ENCODE measurements around the gene GGNBP2. TPM values are rescaled to one million over a fixed set of nuclear protein-coding genes. Genes with fewer than 3 reads are reported as not detected.

GGNBP2 gene
- total and polyA plus RNA-seq, 2 of the 8 experiments (the other 6 are each of a cell fraction or from before 2014, with no cell fraction given): 29.2 to 35.8 TPM

GRCh38 chr17:36542755-36543154 is 2.0 kb upstream of the GGNBP2 start:
- POLR2A ChIA-PET (ENCODE audit: partially characterized antibody): interaction anchor here (0.9 to 1.8 kb wide), 3 partner anchors 9 to 51 kb away, joined by 3 to 4 read pairs (median 3); partner anchors contain the start of genes MYO19 and PIGW
- CTCF ChIA-PET (ENCODE audit: partially characterized antibody): no interaction called here
- Histone ChIP-seq H2AFZ (ENCODE audit: low read length) (no peak overlapping the region), H3K27ac (ENCODE audit: low read depth, low read length) (no peak overlapping the region), H4K20me1 (replicated peaks in 1 of 2; ENCODE audit: control insufficient read depth in 1 of 2, insufficient read depth in 2 of 2, low read length in 2 of 2) (peaks cover 0 to 3% of the 10 kb centered on the region in 2 experiments), H3K79me1 (ENCODE audit: low read depth, low read length) (peaks cover 6% of the 10 kb centered on the region), H3K27me3 (replicated peaks in 1 of 4; ENCODE audit: control insufficient read depth in 3 of 4, extremely low read depth in 1 of 4, insufficient read depth in 3 of 4, low read length in 3 of 4) (no peaks in the 10 kb centered on the region), H2BK15ac (ENCODE audit: low read length) (no peak overlapping the region), H2BK12ac (ENCODE audit: low read depth, low read length) (no peak overlapping the region), H3K23me2 (ENCODE audit: low read depth, low read length) (peaks cover 12% of the 10 kb centered on the region), H3K23ac (ENCODE audit: insufficient read length) (no peak overlapping the region), H3K56ac (replicated peaks; ENCODE audit: insufficient read length, low read depth, low read length) (no peak overlapping the region), H3K4me3 (ENCODE audit: extremely low read depth in 1 of 4, insufficient read depth in 2 of 4, low read depth in 3 of 4, low read length in 4 of 4) (no peak overlapping the region), H4K8ac (ENCODE audit: extremely low read depth, insufficient read depth, low read length) (no peak overlapping the region), H3K14ac (ENCODE audit: insufficient read length) (no peak overlapping the region), H3K36me3 (ENCODE audit: control insufficient read depth in 2 of 4, insufficient read depth in 4 of 4, low read length in 3 of 4) (peaks cover 0 to 7% (median 2%) of the 10 kb centered on the region in 4 experiments; a peak in 3 of 8 replicates), H3K4me2 (ENCODE audit: insufficient read depth in 1 of 2, low read depth in 2 of 2, low read length in 2 of 2) (no peak overlapping the region), H3K9ac (replicated peaks in 1 of 4; ENCODE audit: extremely low read depth in 1 of 4, low read depth in 3 of 4, low read length in 3 of 4) (no peak overlapping the region), H2BK120ac (replicated peaks; ENCODE audit: low read depth, low read length) (no peak overlapping the region), H3K4ac (replicated peaks; ENCODE audit: insufficient read length, low read depth, low read length) (no peak overlapping the region), H2BK20ac (ENCODE audit: low read length) (no peak overlapping the region), H4K5ac (ENCODE audit: insufficient read length, low read depth, low read length) (no peak overlapping the region), H2AK5ac (ENCODE audit: low read depth, low read length) (no peak overlapping the region), H3K79me2 (ENCODE audit: control insufficient read depth in 1 of 2, insufficient read depth in 2 of 2, low read length in 2 of 2) (peaks cover 4 to 26% of the 10 kb centered on the region in 2 experiments; a peak in 3 of 4 replicates), H3K4me1 (replicated peaks in 1 of 4; ENCODE audit: control insufficient read depth in 3 of 4, insufficient read depth in 4 of 4, low read length in 3 of 4) (peaks cover 0 to 5% (median under 1%) of the 10 kb centered on the region in 4 experiments; a peak in 2 of 7 replicates), H2BK5ac (ENCODE audit: low read depth, low read length) (no peak overlapping the region), H4K91ac (replicated peaks; ENCODE audit: insufficient read length, low read length) (no peak overlapping the region), H3K18ac (ENCODE audit: extremely low read depth, low read length) (no peak overlapping the region), H3K9me3 (ENCODE audit: insufficient read depth in 2 of 2, low read depth in 1 of 2, low read length in 1 of 2) (no peaks in the 10 kb centered on the region)
- 86% methylated on average over 15 of the region's 15 CpGs; no CpG with 5 or more reads in 1 of the 2 experiments for WGBS, 2 experiments (ENCODE audit: extremely low coverage in 1 of 2, insufficient coverage in 1 of 2, insufficient read length in 1 of 2, insufficient replicate concordance in 2 of 2, low coverage in 1 of 2, low lambda C conversion rate in 2 of 2, missing lambda C conversion rate in 1 of 2)
- FAIRE-seq (no peak), DNase-seq (ENCODE audit: low read depth in 1 of 2, low spot score in 2 of 2) (no peak)
- TF ChIP-seq KDM1A (IDR thresholded peaks at IDR 0.05; ENCODE audit: borderline replicate concordance, low read length): no peak
- no peak for TF ChIP-seq FOSL1 (IDR thresholded peaks at IDR 0.05; ENCODE audit: insufficient read depth, low read depth, low read length)
- no peak for TF ChIP-seq ATF3 (IDR thresholded peaks at IDR 0.05; ENCODE audit: insufficient read depth, low read depth, low read length)
- TF ChIP-seq ATF2 (IDR thresholded peaks at IDR 0.05; ENCODE audit: low read length): no peak
- TF ChIP-seq ZNF274 (IDR thresholded peaks at IDR 0.05; ENCODE audit: borderline replicate concordance, extremely low read depth, low read length): no peak
- TF ChIP-seq SAP30 (IDR thresholded peaks at IDR 0.05; ENCODE audit: insufficient read depth, insufficient replicate concordance, low read length): no peak
- TF ChIP-seq EGR1 (IDR thresholded peaks at IDR 0.05; ENCODE audit: borderline replicate concordance, low read depth, low read length): no peak
- no peak for TF ChIP-seq SP4 (IDR thresholded peaks at IDR 0.05; ENCODE audit: low read length)
- no peak for TF ChIP-seq HDAC6 (IDR thresholded peaks at IDR 0.05; ENCODE audit: low read depth, low read length)
- no peak for TF ChIP-seq JUND (IDR thresholded peaks at IDR 0.05; ENCODE audit: low read length)
- no peak for TF ChIP-seq CHD1 (IDR thresholded peaks at IDR 0.05; ENCODE audit: low read depth, low read length)
- no peak for TF ChIP-seq SUZ12 (IDR thresholded peaks at IDR 0.05; ENCODE audit: low read length)
